ENCODE data around the gene ADAM12.

GRCh38 chr10:126140746-126141273 is 247.5 kb downstream of the ADAM12 start:
- no peak for TF ChIP-seq CTCF (IDR thresholded peaks at IDR 0.05)
- TF ChIP-seq POLR2A (IDR thresholded peaks at IDR 0.05) = no peak

Data from suprapubic skin (tissue), 3 donors.